IPS DF 19.7 (cell line): ENCODE results near the gene SFTA2.

Source experiments
- DNase-seq: peaks from one replicate; pipeline ENCODE4 v3.0.0-alpha.2; 2013; ENCODE audit warnings: low read depth, low spot score

The SFTA2 gene

DNA sequence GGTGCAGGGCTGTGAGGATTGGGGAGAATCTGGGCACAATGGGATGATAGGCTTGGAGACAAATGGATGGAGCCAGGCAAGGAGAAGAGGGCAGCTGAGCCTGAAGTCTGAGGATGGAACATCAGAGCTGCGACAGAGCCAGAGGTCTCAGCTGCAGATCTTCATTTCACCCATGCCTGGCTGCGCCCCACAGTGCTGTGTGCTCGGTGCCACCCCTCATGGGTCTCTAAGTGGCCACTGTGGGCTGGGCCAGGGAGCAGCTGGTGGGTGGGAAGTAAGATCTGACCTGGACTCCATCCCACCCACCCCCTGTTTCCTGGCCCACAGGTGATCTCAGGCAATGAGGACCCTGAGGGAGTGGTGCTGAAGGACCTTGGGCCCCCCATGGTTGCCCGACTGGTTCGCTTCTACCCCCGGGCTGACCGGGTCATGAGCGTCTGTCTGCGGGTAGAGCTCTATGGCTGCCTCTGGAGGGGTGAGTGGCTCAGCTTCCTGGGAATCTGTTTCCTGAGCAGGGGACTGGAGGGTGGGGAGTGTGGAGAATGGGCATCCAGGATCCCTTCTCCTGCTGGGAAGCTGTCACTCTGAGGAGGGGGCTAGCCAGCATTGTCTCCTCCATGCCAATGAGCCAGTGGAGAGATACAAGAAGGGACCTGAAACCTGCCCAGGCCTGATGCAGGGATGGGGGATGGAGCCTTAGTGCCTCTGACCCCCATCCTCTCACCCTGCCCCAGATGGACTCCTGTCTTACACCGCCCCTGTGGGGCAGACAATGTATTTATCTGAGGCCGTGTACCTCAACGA, 41.1 kb downstream of the SFTA2 start:
- DNase-seq, result no peak

DNA sequence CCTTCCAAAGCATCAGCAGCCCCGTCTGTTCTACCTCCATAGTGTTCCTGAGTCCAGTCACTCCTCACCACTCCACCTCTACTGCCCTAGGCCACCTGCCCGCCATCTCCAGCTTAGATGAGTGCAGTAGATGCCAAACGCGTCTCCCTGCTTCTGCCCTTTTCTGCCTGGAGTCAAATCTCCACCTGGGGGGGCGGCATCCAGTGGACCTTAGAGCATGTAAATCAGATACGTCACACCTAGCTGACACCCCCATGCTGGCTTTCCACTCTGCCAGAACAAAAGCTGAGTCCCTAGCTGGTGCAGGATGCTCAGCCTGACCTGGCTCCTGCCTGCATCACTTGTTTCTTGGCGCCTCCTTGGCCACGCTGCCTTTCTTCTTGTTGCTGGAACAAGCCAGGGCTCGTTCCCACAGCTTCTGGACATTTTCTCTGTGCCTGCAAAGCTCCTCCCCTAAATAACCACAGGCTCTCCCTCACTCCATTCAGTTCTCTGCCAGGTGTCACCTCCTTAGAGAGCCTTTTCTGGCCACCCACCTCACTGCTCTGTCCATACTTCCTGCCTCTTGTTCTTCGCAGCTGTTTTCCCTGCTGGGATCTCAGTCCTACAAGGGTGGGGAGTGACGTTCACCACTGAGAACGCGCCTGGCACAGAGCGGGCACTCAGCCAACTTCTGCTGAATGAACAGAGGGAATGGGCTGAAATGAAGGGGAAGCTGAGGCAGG, 41.9 kb downstream of the SFTA2 start:
- DNase-seq, result no peak

DNA sequence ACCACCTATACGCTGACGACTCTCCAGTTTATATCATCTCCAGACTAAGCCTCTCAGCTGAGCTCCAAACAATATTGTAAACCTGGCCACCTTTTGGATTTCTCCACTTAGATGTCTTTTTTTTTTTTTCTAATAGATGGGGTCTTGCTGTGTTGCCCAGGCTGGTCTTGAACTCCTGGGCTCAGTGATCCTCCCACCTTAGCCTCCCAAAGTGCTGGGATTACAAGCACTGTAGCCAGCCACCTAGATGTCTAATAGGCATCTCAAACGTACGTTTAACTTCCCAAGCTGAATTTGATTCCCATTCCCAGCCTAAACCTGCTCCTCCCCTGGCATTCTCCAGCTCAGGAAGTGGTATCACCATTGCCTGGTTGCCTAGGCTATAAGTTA, 42.5 kb downstream of the SFTA2 start:
- DNase-seq, result no peak

DNA sequence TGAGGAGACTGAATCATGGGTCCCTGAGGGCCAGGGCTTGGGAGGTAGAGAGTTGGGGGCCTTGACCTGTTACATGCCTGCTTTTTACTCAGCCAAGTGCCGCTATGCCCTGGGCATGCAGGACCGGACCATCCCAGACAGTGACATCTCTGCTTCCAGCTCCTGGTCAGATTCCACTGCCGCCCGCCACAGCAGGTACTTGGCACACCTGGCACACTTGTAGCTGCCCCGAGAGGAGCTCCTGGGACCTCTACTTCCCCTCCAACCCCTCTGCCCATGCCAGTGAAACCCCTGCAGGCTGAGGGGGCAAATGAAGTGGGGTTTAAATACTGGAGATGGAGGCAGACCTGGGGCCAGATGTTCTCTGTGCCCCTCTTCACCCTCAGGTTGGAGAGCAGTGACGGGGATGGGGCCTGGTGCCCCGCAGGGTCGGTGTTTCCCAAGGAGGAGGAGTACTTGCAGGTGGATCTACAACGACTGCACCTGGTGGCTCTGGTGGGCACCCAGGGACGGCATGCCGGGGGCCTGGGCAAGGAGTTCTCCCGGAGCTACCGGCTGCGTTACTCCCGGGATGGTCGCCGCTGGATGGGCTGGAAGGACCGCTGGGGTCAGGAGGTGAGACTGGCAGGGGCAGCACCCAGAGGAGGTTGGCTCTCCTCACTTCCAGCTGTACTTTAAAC, 43.0 kb downstream of the SFTA2 start:
- DNase-seq, result no peak

DNA sequence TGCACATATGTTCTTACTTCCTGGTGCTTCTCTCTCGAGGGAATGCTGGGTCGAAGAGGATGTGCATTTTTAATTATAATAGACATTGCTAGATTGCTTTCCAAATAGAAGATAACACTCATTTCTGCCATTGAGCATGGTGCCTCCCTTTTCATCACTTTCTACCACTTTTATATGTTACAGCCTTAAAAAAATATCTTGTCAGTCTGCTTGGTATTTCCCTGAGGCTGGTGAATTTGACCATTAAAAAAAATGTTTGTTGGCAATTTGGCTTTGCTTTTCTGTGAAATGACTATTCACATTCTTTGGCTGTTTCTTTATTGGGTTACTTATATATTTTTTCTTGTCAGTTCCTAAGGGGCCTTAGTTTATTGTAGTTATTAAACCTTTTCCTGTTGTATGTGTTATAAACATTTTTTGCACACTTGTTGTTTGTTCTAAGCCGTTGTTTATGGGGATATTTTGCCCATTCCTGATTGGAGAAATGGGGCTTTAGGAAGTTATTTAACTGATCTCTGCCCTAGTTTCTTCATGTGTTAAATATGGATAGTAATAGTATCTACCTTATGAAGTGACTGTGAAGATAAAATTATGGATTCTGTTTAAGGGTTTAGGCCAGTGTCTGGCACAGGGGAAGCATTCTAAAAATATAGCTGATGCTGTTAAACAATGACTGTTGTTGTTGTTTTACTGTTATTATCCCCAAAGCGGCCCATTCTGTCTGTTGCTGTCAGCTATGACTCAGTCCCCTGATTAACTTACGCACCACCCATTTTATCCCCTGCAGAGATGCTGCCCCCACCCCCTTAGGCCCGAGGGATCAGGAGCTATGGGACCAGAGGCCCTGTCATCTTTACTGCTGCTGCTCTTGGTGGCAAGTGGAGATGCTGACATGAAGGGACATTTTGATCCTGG, 43.8 kb downstream of the SFTA2 start:
- DNase-seq, result no peak

DNA sequence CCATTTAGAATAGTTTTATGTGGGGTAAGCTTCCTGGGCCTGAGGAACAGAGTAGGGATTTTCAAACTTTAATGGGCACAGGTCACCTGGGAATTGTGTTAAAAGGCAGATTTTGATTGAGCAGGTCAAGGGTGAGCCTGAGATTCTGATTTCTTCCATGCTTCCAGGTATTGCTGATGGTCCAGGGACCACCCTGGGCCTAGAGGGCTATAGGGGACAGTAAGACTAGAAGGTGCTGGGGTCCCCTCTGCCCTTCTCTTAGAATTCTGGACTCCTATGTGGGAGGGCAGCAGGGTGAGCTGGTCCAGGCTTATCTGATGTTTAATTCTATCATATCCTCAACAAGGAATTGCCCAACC, 45.1 kb downstream of the SFTA2 start:
- DNase-seq, result no peak

DNA sequence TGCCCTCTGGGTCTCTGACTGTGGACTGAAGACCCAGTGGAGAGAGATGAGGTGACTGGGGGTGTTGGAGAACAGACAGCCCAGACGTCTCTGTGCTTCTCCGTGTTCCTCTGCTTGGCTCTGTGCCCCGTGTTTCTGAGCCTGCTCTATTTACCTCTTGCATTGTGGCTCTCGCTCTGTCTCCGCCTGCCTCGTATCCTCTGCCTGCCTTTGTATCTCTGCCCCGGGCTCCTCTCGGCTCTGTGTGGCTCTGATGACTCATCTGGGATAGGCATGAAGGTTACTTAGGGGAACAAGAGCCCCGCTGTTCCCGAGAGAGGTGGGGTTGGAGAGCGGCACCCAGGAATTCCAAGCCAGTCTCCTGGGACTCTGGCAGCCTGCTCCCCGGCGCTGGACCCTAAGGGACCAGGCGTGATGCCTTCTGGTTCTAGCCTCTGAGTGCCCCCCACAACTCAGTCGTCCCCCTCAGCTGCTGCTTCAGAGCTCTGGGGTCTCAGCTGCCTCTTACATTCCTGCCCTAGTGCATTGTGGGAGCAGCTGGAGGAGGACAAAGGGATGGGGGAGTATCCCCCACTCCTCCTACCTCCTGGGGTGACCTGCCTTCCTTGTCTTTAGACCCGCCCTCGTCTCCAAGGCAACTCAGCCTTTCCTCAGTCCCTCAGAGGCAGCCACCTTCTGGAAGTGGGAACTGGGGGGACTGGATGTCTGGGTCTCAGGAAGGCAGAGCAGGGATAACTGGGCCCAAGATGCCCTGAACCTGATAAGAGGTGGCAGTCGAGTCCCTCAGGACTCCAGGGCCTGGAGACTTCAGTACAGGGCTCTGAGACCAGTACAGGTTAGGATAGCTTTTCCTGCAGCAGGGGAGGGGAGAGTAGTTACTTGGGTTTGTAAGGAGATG, 45.7 kb downstream of the SFTA2 start:
- peak; percentile 96 for DNase-seq

DNA sequence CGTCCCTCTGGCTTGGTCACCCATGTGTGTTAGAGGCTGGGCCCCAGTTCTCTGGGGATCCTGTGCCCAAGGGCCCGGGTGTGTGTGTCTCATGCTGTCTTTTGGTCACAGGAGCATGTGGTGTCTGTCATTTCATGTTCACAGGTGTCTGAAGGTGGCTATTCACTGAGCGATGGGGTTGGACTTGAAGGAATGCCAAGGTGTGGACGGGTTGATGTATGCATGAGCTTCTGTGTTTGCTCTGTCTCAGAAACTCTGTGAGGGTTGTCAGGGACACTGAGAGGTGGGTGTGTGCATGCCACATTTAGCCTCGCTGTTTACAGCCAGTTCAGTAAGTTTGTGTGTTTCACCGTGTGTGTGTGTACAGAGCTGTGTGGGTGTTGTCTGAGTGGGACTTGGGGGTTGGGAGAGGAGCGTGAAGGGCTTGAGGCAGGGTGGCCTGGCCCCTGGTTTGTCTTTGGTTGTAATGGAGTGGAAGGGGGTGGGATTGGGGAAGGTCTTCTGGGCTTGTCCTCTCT, 46.4 kb downstream of the SFTA2 start:
- no peak for DNase-seq

DNA sequence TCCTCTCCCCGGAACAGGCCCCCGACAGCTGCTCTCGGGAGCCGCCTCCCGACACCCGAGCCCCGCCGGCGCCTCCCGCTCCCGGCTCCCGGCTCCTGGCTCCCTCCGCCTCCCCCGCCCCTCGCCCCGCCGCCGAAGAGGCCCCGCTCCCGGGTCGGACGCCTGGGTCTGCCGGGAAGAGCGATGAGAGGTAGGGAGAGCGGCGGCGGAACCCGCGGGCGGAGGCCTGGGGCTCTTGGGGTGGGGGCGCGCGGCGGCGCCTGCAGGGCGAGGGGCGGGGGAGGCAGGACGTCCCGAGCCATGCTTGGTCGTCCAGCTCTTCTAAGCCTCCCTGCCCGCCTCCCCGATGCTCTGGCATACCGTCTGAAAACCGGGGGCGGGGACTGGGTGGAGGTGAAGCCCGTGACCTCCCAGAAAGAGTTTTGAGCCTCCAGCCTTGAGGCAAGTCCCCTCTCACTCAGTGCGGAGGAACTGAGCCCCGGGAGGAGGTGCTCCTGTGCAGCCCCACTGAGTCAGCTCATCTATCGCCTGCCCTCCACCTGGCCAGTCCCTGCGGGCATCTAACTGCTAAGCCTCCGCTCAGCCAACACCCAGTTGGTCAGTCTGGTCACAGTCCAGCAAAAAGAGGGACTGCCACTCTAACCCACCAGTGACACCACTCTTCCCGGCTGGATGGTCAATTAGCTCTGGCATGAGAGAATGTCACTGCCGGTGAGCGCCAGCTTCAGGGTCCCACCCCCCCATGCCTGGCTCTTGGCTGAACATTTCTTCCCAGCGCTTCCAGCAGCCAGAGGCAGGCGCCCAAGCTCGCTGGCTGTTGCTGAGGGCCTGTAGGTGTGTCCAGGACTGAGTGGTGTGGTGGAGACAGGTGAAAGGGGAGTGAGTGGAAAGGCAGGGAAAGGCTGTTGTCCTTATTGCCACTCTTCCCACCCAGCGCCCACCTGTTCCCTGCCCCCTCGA, 47.2 kb downstream of the SFTA2 start:
- DNase-seq, result no peak

DNA sequence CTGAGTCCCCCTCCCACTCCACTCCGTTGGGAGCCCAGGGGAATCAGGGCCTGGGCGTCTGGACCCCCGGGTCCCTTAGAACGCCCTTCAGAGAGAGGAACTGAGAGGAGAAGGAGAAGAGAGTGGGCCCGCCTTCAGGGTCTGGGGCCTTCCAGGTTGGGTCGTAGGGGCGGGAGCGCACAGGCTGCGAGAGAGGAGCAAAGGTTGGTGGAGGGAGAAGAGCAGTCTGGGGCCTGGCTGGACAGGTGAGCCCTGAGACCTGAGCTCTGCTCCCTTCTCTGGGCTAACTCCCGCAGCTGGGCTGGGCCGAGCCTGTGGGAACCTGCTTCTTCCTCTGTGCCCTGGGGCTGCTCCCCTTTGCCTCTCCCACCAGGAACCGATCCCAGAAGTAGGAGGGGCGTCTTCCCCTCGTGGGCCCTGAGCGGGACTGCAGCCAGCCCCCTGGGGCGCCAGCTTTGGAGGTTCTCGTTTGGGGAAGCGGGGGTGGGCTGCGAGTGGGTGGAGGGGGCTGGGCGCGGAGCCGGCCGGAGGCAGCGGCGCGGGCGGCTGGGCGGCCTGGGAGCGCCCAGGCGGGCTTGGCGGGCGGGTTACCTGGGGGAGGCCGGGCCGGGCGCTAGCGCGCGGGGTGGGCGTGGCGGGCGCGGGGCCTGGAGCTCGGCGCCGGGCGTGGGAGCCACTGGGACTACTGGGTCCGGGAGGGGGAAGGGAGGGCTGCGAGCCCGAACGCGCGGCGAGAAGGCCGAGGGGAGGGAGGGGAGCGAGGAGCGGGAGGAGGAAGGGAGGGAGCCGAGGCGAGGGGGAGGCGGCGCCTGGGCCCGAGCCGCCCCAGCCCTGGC, 48.1 kb downstream of the SFTA2 start, which contains the start of gene DDR1:
DDR1 (plus strand) TSS at position 835 of the 836 bp plus-strand sequence. CDS start 4,211 bp downstream, outside the sequence.
- DNase-seq, result no peak

DNA sequence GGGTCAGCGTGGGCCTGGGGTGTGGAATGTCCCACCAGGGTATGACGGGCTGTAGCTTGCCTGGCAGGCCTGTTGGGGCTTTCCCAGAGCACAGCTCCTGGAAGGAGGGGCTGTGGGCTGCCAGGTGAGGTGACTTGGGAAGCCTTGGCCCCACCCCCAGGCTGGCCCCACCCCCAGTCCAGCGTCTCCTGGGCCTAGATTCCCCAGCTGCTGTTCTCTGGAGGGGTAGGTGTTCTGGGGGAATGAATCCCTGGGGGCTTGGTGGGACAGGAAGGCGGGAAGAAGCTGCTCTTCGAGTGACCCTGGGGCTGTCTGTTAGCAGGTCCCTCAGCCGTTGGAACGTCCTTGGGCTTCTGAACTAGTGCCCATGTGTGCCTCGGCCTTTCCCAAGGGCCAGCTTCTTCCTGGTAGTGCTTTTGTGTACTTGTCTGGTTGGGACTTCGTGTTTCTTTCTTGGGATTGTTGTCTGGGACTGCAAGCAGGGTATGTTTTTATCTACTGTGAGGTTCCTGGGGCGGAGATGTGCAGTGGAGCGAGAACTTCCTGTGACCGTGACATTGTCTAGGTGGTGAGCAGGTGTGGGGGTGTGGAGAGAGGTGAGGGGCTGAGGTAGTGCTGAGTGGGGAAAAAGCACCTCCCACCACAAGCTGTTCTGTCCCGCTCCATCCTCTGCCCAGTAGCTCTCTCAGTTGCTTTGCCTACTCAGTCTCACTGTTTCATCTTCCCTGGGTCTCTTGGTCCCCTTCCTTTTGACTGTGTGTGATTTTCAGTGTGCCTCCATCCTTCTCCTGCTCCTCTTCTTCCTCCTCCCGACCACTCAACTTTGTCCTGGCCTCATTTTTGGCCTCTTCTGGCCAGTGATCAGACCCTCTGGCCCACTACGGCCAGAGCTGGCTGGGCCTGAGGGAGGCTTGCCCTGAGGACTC, 48.9 kb downstream of the SFTA2 start:
- no peak for DNase-seq

DNA sequence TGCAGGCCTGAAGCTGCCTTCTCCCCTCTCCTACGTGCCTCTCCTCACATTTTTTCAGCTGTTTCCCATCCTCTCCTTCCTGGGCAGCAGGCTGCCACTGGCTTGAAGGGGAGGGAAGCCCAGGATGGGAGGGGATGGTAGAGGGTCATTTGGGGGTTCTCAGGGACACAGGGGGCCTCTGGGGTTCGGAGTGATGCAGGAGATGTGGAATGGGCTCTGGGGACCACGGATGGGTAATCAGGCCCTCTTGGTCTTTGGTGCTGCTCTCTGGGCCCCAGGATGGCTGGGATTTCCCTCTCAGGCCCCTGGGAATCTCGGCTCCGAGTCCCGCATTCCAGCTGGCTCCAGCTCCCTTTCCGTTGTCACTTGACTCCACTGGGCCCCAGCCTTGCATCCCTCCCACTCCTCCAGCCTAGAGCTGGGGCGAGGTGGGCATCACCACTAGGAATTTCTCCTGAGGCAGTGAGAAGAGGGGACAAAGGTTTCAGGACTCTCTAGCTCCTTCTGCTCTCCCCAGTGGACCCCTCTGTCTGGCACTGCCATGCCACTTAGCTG, 49.7 kb downstream of the SFTA2 start:
- no peak for DNase-seq

DNA sequence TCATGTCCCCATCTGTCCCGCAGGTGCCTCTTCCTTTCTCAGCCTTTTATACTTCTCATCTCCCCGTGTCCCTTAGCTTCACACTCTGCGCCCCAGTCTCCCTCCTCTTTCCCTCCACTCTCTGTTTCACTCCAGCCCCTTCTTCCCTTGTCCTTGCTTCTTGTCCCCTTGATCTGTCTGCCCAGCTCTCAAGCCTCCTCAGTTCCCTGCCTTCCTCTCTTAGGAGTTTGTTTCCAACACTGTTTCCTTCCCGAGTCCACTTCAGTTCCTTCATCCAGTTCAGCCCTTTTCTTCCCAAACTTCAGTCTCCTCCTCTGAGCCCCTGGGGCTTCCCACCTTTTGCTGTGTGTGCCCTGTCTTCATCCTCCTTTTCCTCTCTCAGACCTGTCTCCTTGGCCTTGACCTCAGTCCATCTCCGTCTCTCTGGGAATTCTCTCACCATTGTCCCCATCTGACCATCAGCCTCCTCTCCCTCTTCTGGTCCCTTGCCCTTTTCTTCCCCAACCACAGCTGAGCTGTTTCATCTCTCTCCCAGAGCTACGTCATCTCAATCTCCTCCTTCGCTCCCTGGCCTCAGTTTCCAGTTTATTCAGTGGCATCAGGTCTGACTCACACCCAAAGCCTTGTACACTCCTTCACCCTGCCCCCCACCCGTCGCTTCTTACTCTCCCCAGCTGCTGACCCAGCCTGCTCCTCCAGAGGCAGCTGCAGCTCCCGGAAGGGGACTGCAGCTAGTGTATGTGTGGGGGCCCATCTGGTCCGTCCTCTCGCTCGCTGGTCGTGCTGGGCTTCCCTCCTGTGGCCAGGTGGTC, 50.4 kb downstream of the SFTA2 start:
- DNase-seq, result no peak
